CD4-positive, alpha-beta T cell treated with Interleukin-21 for 1 hour (primary cell): Measurements from ENCODE around the gene MOBP.

Experiments
- DNase-seq: peaks from one replicate; pipeline ENCODE4 v3.0.0-alpha.2; 2020

MOBP gene

GRCh38 chr3:39550354-39551051 is 83.0 kb downstream of the MOBP start:
- no peak for DNase-seq
